ENCODE data around the gene KRT33A. TPM values are rescaled to one million over a fixed set of nuclear protein-coding genes. Genes with fewer than 3 reads are reported as not detected.

The KRT33A gene
- polyA plus RNA-seq, 6 donors from 2014 or later: not detected

- peaks cover 3 to 22% (median 13%) of the 10 kb centered on the region in 7 donors for H3K9me3 Mint-ChIP-seq
- ATAC-seq (ENCODE audit: low read depth in 2 of 2) (no peak), DNase-seq (no peak)
- H3K36me3 Mint-ChIP-seq: peaks cover 0 to 11% of the 10 kb centered on the region in 2 donors
- peaks cover 8 to 29% (median 14%) of the 10 kb centered on the region in 3 donors for H3K4me1 Mint-ChIP-seq
- peak overlapping the region in 5 of 6 donors; percentile 40 to 91 (median 63) for H3K27ac Mint-ChIP-seq
- no peak overlapping the region for H3K4me3 Mint-ChIP-seq
- peaks cover 0 to 8% (median 0%) of the 10 kb centered on the region in 3 donors for H3K27me3 Mint-ChIP-seq
Measured at GRCh38 chr17:41322903-41323895, 27.4 kb downstream of the KRT33A start.

DNA sequence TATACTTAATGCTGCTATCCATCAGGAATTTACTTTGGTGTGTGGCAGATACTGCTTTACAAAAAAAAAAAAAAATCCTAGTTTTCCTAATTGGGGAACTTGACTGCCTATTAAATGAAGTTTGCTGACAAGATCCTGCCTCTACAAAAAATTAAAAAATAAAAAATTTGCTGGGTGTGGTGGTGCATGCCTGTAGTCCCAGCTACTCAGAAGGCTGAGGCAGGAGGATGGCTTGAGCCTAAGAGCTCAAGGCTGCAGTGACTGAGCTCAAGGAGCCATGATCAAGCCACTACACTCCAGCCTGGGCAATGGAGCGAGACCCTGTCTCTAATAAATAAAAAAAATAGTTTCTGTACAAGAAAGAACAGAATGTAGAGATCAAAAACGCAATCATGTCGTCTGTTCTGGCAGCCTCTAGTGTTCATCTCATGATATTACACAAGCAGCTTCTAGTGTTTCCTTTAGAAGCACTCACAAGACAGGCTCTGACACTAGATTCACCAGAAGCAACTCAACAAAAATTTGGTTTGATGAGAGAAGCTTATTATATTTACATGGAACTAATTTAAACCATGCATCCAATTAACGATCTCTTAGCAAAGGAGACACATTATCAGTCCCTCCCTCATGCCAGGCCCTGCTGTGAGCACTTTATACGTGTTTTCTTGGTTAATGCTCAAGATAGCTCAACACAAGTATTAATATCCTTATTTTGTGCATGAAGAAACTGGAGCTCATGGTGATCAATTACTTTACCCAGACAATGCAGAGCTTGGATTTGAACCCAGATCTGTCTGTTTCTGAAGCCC lies 28.3 kb downstream of the KRT33A start:
- peaks cover 3 to 22% (median 13%) of the 10 kb centered on the region in 7 donors for H3K9me3 Mint-ChIP-seq
- H3K4me3 Mint-ChIP-seq: peak overlapping the region in 2 of 8 donors; percentile 3 to 69
- peaks cover 0 to 8% (median 0%) of the 10 kb centered on the region in 3 donors for H3K27me3 Mint-ChIP-seq
- H3K27ac Mint-ChIP-seq: peak overlapping the region in 4 of 6 donors; percentile 14 to 91 (median 28)
- peak; percentile 65 for DNase-seq
- H3K36me3 Mint-ChIP-seq: peaks cover 0 to 11% of the 10 kb centered on the region in 2 donors
- H3K4me1 Mint-ChIP-seq: peaks cover 8 to 27% (median 14%) of the 10 kb centered on the region in 3 donors
- ATAC-seq (ENCODE audit: low read depth in 2 of 2): peak; percentile 73 to 87

DNA sequence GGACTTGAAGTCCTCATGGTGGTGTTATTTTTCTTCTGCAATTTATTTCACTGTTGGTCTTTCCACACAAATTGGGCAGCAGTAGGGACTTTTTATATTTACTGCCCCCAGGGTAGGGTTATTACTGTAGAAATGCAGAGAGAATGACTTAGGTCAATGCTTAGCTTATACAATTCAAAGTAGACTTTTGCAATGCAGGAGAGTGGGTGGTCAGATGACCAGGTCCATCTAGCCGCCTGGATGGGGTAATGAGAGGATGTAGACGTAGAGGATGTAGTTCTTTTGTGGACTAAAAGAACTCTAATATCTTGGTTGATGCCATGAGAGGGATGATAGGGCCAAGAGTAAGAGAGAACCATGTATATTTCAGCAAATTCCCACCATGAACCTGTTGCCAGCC lies 32.4 kb downstream of the KRT33A start:
- no peak overlapping the region for H3K27ac Mint-ChIP-seq
- peaks cover 0 to 14% (median 5%) of the 10 kb centered on the region in 3 donors for H3K27me3 Mint-ChIP-seq
- peaks cover 3 to 22% (median 13%) of the 10 kb centered on the region in 7 donors for H3K9me3 Mint-ChIP-seq
- no peak for ATAC-seq (ENCODE audit: low read depth in 2 of 2)
- H3K4me1 Mint-ChIP-seq: peaks cover 4 to 20% (median 8%) of the 10 kb centered on the region in 3 donors
- H3K4me3 Mint-ChIP-seq: no peak overlapping the region
- peaks cover 0 to 11% of the 10 kb centered on the region in 2 donors for H3K36me3 Mint-ChIP-seq
- DNase-seq: no peak

DNA sequence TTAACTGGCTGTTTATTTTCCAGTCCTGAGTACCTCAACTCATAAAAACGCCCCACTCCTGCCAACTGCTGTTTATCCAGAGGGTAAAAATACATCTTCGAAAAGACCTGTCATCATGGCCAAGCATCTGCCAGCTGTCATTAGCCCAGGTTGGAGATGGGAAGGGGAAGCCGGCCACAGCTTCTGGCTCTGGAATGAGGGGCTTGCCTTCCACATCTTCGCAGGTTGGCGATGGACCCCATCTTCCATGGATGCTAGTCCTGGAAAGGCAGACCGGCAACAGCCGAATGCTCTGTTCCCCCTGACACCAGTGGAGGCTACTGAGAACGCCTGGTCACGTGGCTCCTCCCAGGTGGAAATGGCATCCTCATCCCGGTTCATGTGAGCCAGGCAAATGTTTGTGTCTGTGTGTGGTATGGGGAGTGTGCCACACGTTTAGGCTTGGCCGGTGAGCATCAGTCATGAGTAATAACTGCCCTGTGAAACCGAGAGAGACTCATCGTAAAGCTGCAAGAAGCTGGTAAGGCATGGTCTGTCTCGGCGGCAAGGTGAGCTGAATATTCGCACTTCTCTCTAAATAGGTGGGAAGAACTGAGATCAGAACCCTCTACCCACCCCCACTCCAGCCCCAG lies 34.7 kb downstream of the KRT33A start:
- H3K4me3 Mint-ChIP-seq: no peak overlapping the region
- H3K4me1 Mint-ChIP-seq: peaks cover 0 to 8% (median 3%) of the 10 kb centered on the region in 3 donors
- peaks cover 3 to 20% (median 13%) of the 10 kb centered on the region in 7 donors for H3K9me3 Mint-ChIP-seq
- H3K36me3 Mint-ChIP-seq: peaks cover 0 to 11% of the 10 kb centered on the region in 2 donors
- H3K27me3 Mint-ChIP-seq: peaks cover 0 to 14% (median 5%) of the 10 kb centered on the region in 3 donors
- no peak overlapping the region for H3K27ac Mint-ChIP-seq
- ATAC-seq (ENCODE audit: low read depth in 2 of 2) (no peak), DNase-seq (no peak)

- peaks cover 0 to 14% (median 5%) of the 10 kb centered on the region in 3 donors for H3K27me3 Mint-ChIP-seq
- peaks cover 0 to 9% (median 7%) of the 10 kb centered on the region in 3 donors for H3K4me1 Mint-ChIP-seq
- H3K9me3 Mint-ChIP-seq: peaks cover 0 to 14% (median 13%) of the 10 kb centered on the region in 7 donors
- H3K36me3 Mint-ChIP-seq: peaks cover 0 to 11% of the 10 kb centered on the region in 2 donors
- H3K27ac Mint-ChIP-seq: peak within 1 kb of the TSS in 1 of 6 donors; percentile 61
- ATAC-seq (ENCODE audit: low read depth in 2 of 2) (no peak), DNase-seq (no peak)
- no peak within 1 kb of the TSS for H3K4me3 Mint-ChIP-seq
Measured at GRCh38 chr17:41315204-41315794, 35.3 kb downstream of the KRT33A start, which contains the start of gene KRTAP17-1. TSS of gene KRTAP17-1 (minus strand) at chr17:41315710. CDS start at chr17:41315650, 60 bp downstream.

DNA sequence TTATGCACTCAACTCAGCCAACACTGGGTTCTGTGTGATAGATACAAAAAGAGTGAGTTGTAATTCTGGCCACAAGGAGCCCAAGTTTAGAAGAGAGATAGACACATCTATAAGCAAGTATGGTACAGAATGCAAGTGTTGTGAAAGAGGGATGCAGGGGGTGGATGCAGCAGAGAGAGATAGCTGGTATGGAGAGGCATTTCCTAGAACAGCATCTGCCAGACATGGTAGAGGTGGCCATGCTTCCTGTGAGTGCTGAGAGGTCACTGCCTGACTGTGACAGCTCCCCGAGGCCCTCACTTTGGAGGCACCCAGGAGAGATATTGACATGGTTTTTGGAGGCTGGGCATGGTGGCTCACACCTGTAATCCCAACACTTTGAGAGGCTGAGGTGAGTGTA lies 39.5 kb downstream of the KRT33A start:
- Mint-ChIP-seq H3K4me1 (peaks cover 38 to 50% (median 46%) of the 10 kb centered on the region in 3 donors), H3K27me3 (peaks cover 0 to 12% (median 5%) of the 10 kb centered on the region in 3 donors), H3K4me3 (peak overlapping the region in 2 of 8 donors; percentile 55 to 71), H3K9me3 (peaks cover 0 to 2% (median 0%) of the 10 kb centered on the region in 7 donors), H3K27ac (peak overlapping the region in 2 of 6 donors; percentile 60 to 93), H3K36me3 (no peaks in the 10 kb centered on the region)
- DNase-seq (no peak), ATAC-seq (ENCODE audit: low read depth in 2 of 2) (no peak)

DNA sequence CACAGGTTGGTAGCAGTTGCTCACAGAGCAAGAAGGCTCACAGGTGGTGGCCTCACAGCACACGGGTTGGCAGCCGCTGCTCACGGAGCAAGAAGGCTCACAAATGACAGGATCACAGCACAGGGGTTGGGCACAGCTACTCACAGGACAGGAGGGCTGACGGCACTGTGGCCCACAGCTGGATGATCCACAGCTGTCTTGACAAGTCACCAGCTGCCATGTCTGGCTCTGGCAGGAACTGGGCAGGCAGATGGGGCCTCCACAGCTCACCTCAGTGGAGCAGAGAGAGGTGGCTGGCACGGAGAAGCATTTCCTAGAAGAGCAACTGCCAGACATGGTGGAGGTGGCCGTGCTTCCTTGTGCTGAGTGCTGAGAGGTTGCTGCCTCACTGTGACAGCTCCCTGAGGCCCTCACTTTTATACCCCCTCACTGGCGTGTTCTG lies 41.7 kb downstream of the KRT33A start, which contains the start of gene KRTAP16-1:
TSS of gene KRTAP16-1 (minus strand) at position 392 of the 442 bp plus-strand sequence. CDS start at position 336, 56 bp downstream.
- Mint-ChIP-seq H3K9me3 (peaks cover 0 to 2% (median 0%) of the 10 kb centered on the region in 7 donors), H3K36me3 (no peaks in the 10 kb centered on the region), H3K27me3 (no peaks in the 10 kb centered on the region), H3K27ac (peak within 1 kb of the TSS; percentile 93 to 100 (median 98)), H3K4me3 (peak within 1 kb of the TSS; percentile 67 to 88 (median 82)), H3K4me1 (peaks cover 45 to 60% (median 52%) of the 10 kb centered on the region in 3 donors)
- ATAC-seq (ENCODE audit: low read depth in 2 of 2): peak in 1 of 2 donors; percentile 45
- DNase-seq: peak; percentile 75

DNA sequence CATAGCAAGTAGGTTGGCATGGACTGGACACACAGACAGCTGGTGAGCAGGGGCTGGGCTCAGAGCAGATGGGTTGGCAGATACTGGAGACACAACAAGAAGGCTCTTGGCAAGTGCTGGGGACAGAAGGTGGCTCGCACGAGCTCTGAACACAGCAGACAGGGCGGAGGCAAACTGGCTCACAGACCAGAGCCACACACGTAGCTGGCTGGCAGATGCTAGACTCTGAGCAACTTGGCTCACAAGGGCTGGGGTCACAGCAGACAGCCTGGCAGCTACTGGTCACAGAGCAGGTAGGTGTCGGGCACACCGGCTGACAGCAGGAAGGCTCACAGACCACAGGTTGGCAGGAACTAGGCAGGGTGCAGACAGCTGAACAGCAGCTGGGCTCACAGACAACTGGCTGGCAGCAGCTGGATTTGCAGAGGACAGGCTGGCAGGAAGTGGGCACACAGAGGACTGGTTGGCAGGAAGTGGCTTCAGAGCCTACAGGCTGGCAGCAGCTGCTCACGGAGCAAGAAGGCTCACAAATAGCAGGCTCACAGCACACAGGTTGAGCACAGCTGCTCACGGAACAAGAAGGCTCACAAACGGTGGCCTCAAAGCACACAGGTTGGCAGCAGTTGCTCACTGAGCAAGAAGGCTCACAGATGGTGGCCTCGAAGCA lies 42.2 kb downstream of the KRT33A start:
- H3K4me1 Mint-ChIP-seq: peaks cover 51 to 66% (median 57%) of the 10 kb centered on the region in 3 donors
- ATAC-seq (ENCODE audit: low read depth in 2 of 2): peak; percentile 80 to 81
- H3K4me3 Mint-ChIP-seq: peak overlapping the region; percentile 67 to 88 (median 82)

GRCh38 chr17:41307647-41308046 lies 43.0 kb downstream of the KRT33A start:
- ATAC-seq (ENCODE audit: low read depth in 2 of 2) (no peak), DNase-seq (no peak)
- Mint-ChIP-seq H3K27me3 (no peaks in the 10 kb centered on the region), H3K9me3 (peaks cover 0 to 2% (median 0%) of the 10 kb centered on the region in 7 donors), H3K4me1 (peaks cover 51 to 73% (median 57%) of the 10 kb centered on the region in 3 donors), H3K27ac (peak overlapping the region; percentile 93 to 100 (median 98)), H3K36me3 (no peaks in the 10 kb centered on the region), H3K4me3 (peak overlapping the region in 7 of 8 donors; percentile 55 to 88 (median 80))

More for the DNA sequence above, 42.2 kb downstream of the KRT33A start:
- Mint-ChIP-seq H3K36me3 (no peaks in the 10 kb centered on the region), H3K9me3 (peaks cover 0 to 2% (median 0%) of the 10 kb centered on the region in 7 donors), H3K27me3 (no peaks in the 10 kb centered on the region), H3K27ac (peak overlapping the region; percentile 93 to 100 (median 98))
- peak; percentile 92 for DNase-seq

DNA sequence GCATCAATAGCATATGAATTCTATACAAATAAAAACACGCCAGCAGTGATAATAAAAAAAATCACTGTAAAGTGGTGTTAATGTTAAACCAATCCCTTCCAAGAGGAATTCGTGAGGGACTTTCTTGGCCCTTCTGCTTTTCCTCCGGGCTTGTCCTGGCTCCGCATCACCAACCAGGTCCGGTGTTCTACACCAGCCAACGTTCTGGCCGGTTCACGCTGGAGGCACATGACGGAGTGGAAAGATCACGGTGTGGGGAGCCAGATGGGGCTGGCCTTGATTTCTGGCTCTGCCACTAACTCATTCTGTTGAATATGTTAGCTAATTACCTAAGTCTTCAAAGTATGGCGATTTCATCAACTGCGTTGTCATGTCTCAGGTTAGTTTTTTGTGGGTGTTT lies 46.5 kb downstream of the KRT33A start:
- Mint-ChIP-seq H3K36me3 (peaks cover 0 to 12% of the 10 kb centered on the region in 2 donors), H3K27ac (peak overlapping the region in 3 of 6 donors; percentile 22 to 34 (median 22)), H3K9me3 (peaks cover 0 to 7% (median 0%) of the 10 kb centered on the region in 7 donors), H3K27me3 (peaks cover 0 to 7% (median 0%) of the 10 kb centered on the region in 3 donors), H3K4me1 (peaks cover 41 to 63% (median 53%) of the 10 kb centered on the region in 3 donors), H3K4me3 (peak overlapping the region in 1 of 8 donors; percentile 22)
- DNase-seq (no peak), ATAC-seq (ENCODE audit: low read depth in 2 of 2) (no peak)

GRCh38 chr17:41302981-41303380 lies 47.6 kb downstream of the KRT33A start:
- peak overlapping the region in 1 of 8 donors; percentile 7 for H3K4me3 Mint-ChIP-seq
- no peak for ATAC-seq (ENCODE audit: low read depth in 2 of 2)

More at GRCh38 chr17:41302981-41303380, 47.6 kb downstream of the KRT33A start:
- DNase-seq: no peak
- H3K4me1 Mint-ChIP-seq: peaks cover 30 to 60% (median 42%) of the 10 kb centered on the region in 3 donors
- peaks cover 0 to 12% of the 10 kb centered on the region in 2 donors for H3K36me3 Mint-ChIP-seq
- no peak overlapping the region for H3K27ac Mint-ChIP-seq
- peaks cover 0 to 7% (median 4%) of the 10 kb centered on the region in 3 donors for H3K27me3 Mint-ChIP-seq
- H3K9me3 Mint-ChIP-seq: peaks cover 0 to 7% (median 0%) of the 10 kb centered on the region in 7 donors
